Chondrocyte (in vitro differentiated cells): ENCODE measurements around the gene RNF26. TPM values are rescaled to one million over a fixed set of nuclear protein-coding genes. Genes with fewer than 3 reads are reported as not detected.

ENCODE experiments used
- DNase-seq: peaks from one replicate; pipeline ENCODE4 v3.0.0; 2021; ENCODE audit warnings: mixed read lengths, low spot score
- H3K27ac Mint-ChIP-seq: one replicate; pipeline ENCODE4 v1.8.0; 2021; ENCODE audit warnings: mild to moderate bottlenecking, moderate library complexity, mixed read lengths; ENCODE audit not compliant: unreplicated experiment
- H3K27me3 Mint-ChIP-seq: 2 replicates; pipeline ENCODE4 v1.8.0; 2021; ENCODE audit warnings: low read depth, mixed read lengths
- H3K36me3 Mint-ChIP-seq: 2 replicates; pipeline ENCODE4 v1.8.0; 2021; ENCODE audit warnings: low read depth, mixed read lengths
- H3K4me1 Mint-ChIP-seq: 2 replicates; pipeline ENCODE4 v1.8.0; 2021; ENCODE audit warnings: low read depth, mild to moderate bottlenecking, mixed read lengths
- H3K4me3 Mint-ChIP-seq: one replicate; pipeline ENCODE4 v1.8.0; 2021; ENCODE audit warnings: mild to moderate bottlenecking, moderate library complexity, mixed read lengths; ENCODE audit not compliant: unreplicated experiment
- H3K9me3 Mint-ChIP-seq: 2 replicates; pipeline ENCODE4 v1.8.0; 2021; ENCODE audit warnings: low read depth, mixed read lengths
- CTCF ChIP-seq: fragments of 200-600 bp; sonication (generic); IDR thresholded peaks from 2 replicates; pipeline ENCODE4 v1.5.0; 2021; ENCODE audit warnings: antibody characterized with exemption, mild to moderate bottlenecking, moderate library complexity
- total RNA-seq: library from RNA; stranded (reverse); gene quantifications from 3 replicates; pipeline ENCODE4 v1.2.1, GENCODE V29; 2021

RNF26 gene
- total RNA-seq, 1 donor from 2014 or later: 22.8 TPM

GRCh38 chr11:119376197-119376847 lies 42.0 kb downstream of the RNF26 start:
- peak; percentile 74 for DNase-seq

GRCh38 chr11:119377112-119377901 lies 43.0 kb downstream of the RNF26 start:
- Mint-ChIP-seq H3K9me3 (no peaks in the 10 kb centered on the region), H3K36me3 (no peaks in the 10 kb centered on the region), H3K4me3 (no peak overlapping the region), H3K27ac (no peak overlapping the region), H3K27me3 (peaks cover 2% of the 10 kb centered on the region), H3K4me1 (peaks cover 11% of the 10 kb centered on the region)
- TF ChIP-seq CTCF: no peak
- no peak for DNase-seq

More at GRCh38 chr11:119376197-119376847, 42.0 kb downstream of the RNF26 start:
- no peak for TF ChIP-seq CTCF
- H3K4me1 Mint-ChIP-seq: peaks cover 16% of the 10 kb centered on the region
- no peak overlapping the region for H3K4me3 Mint-ChIP-seq
- H3K27me3 Mint-ChIP-seq: no peaks in the 10 kb centered on the region
- no peaks in the 10 kb centered on the region for H3K36me3 Mint-ChIP-seq
- no peak overlapping the region for H3K27ac Mint-ChIP-seq
- no peaks in the 10 kb centered on the region for H3K9me3 Mint-ChIP-seq

GRCh38 chr11:119377961-119378667 lies 43.8 kb downstream of the RNF26 start:
- H3K36me3 Mint-ChIP-seq: no peaks in the 10 kb centered on the region
- TF ChIP-seq CTCF: no peak
- no peaks in the 10 kb centered on the region for H3K9me3 Mint-ChIP-seq
- no peak overlapping the region for H3K4me3 Mint-ChIP-seq
- H3K27ac Mint-ChIP-seq: no peak overlapping the region
- peaks cover 11% of the 10 kb centered on the region for H3K4me1 Mint-ChIP-seq
- no peak for DNase-seq
- peaks cover 2% of the 10 kb centered on the region for H3K27me3 Mint-ChIP-seq

- no peak for TF ChIP-seq CTCF
- no peaks in the 10 kb centered on the region for H3K36me3 Mint-ChIP-seq
- H3K27ac Mint-ChIP-seq: no peak overlapping the region
- H3K27me3 Mint-ChIP-seq: peaks cover 2% of the 10 kb centered on the region
- no peaks in the 10 kb centered on the region for H3K9me3 Mint-ChIP-seq
- no peak overlapping the region for H3K4me3 Mint-ChIP-seq
- DNase-seq: no peak
- peaks cover 11% of the 10 kb centered on the region for H3K4me1 Mint-ChIP-seq
These were observed 44.6 kb downstream of the RNF26 start for GRCh38 chr11:119378851-119379465.
